Effector memory CD8-positive, alpha-beta T cell (primary cell): ENCODE data around the gene EXOC2.
"Not testable (repeated sequence)": the region's sequence is repeated elsewhere in the genome, so short reads cannot be mapped to it uniquely, and the experiment has no call there.

Source experiments
- ATAC-seq: fragments of 150-1000 bp; cut with Tn5 transposase; replicated peaks from 2 replicates; pipeline ENCODE4 v1.10.0; 2021; ENCODE audit warnings: mild to moderate bottlenecking, moderate library complexity
- DNase-seq, 3 experiments: peaks; one replicate each; pipeline ENCODE4 v3.0.0; 2021
- H3K27ac Mint-ChIP-seq, 2 donors: one replicate each; pipeline ENCODE4 v1.8.0; 2022; ENCODE audit warnings: mild to moderate bottlenecking in 2 of 2, mixed read lengths in 2 of 2, moderate library complexity in 2 of 2
- H3K27me3 Mint-ChIP-seq, 2 donors: one replicate each; pipeline ENCODE4 v1.8.0; 2022; ENCODE audit warnings: mixed read lengths in 2 of 2
- H3K36me3 Mint-ChIP-seq: one replicate; pipeline ENCODE4 v1.8.0; 2022; ENCODE audit warnings: mild to moderate bottlenecking, moderate library complexity, mixed read lengths; ENCODE audit not compliant: insufficient read depth
- H3K4me1 Mint-ChIP-seq, 2 donors: one replicate each; pipeline ENCODE4 v1.8.0; 2022; ENCODE audit warnings: low read depth in 2 of 2, mixed read lengths in 2 of 2
- H3K4me3 Mint-ChIP-seq, 2 donors: one replicate each; pipeline ENCODE4 v1.8.0; 2022; ENCODE audit warnings: mild to moderate bottlenecking in 2 of 2, mixed read lengths in 2 of 2, moderate library complexity in 2 of 2
- H3K9me3 Mint-ChIP-seq, 2 donors: one replicate each; pipeline ENCODE4 v1.8.0; 2022; ENCODE audit warnings: mixed read lengths in 2 of 2

EXOC2 gene

DNA sequence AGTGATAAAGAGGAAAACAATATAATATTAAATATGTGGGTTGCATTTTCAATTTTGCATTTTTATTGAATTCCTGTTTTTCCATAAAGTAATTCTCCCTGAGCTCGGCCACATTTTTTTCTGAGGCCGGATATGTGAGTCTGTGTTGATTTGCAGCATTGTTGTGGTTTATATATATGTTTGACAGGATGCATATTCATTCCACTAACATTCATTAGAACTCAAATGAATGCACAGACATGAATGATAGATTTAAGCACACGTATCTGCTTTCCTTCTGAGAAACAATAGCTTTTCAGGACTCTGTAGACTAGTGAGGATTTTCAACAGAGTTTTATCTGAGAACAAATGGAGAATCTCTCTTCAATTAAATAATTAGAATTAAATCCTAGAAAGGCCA is 10.6 kb upstream of the EXOC2 start:
- Mint-ChIP-seq H3K9me3 (no peaks in the 10 kb centered on the region), H3K36me3 (no peaks in the 10 kb centered on the region), H3K27me3 (peaks cover 11 to 22% of the 10 kb centered on the region in 2 donors)

GRCh38 chr6:701700-702479 is 9.0 kb upstream of the EXOC2 start:
- ATAC-seq (no peak), DNase-seq (no peak)
- H3K27ac Mint-ChIP-seq, result no peak overlapping the region

More for the DNA sequence above, 10.6 kb upstream of the EXOC2 start:
- H3K4me1 Mint-ChIP-seq, result no peaks in the 10 kb centered on the region
- DNase-seq, result no peak
- ATAC-seq, result no peak
- H3K27ac Mint-ChIP-seq, result no peak overlapping the region
- no peak overlapping the region for H3K4me3 Mint-ChIP-seq

DNA sequence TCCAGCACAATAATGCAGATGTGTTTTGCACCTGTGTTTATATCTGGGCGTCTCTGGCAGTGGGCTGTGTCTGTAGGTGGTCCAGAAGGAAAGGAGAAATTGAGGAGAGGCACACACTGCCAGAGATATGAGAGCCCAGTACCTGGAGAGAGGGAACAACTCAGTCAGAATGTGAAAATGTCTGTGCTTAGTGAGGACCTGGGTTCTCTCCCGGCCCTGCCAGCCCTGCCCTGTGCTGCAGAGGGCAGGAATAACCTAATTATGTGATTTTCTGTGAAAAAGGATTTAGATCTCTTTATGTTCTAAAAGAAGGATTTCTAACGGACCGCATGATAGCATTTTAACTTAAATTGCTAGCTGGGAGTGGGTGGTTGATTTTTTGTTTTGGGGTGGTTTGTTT is 8.3 kb upstream of the EXOC2 start:
- H3K27ac Mint-ChIP-seq, result no peak overlapping the region

More at GRCh38 chr6:701700-702479, 9.0 kb upstream of the EXOC2 start:
- Mint-ChIP-seq H3K27me3 (peaks cover 3 to 15% of the 10 kb centered on the region in 2 donors), H3K4me1 (peaks cover 0 to 2% of the 10 kb centered on the region in 2 donors), H3K4me3 (no peak overlapping the region), H3K9me3 (no peaks in the 10 kb centered on the region), H3K36me3 (no peaks in the 10 kb centered on the region)

DNA sequence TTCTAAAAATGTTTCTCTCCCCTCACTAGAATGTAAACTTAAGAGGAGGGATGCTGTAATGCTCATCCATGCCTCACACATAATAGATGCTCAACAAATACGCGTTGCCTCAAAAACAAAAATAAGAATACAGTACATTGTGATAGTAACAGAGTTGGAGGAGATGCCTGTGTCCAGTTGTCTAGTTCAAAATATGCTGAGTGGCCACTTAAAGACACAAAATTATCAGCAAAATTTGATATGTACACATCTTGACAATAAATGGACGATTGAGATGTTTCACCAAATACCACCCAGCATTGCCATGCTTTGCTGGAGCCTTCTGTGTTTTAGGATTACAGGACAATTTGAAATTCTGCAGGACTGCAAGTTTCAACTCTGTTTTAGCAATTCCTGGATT is 7.6 kb upstream of the EXOC2 start:
- ATAC-seq, result no peak
- H3K27me3 Mint-ChIP-seq, result peaks cover 0 to 10% of the 10 kb centered on the region in 2 donors

More for the DNA sequence above, 8.3 kb upstream of the EXOC2 start:
- Mint-ChIP-seq H3K4me3 (no peak overlapping the region), H3K27me3 (peaks cover 0 to 10% of the 10 kb centered on the region in 2 donors), H3K9me3 (no peaks in the 10 kb centered on the region), H3K4me1 (peaks cover 0 to 2% of the 10 kb centered on the region in 2 donors), H3K36me3 (no peaks in the 10 kb centered on the region)
- ATAC-seq, result no peak
- no peak for DNase-seq

DNA sequence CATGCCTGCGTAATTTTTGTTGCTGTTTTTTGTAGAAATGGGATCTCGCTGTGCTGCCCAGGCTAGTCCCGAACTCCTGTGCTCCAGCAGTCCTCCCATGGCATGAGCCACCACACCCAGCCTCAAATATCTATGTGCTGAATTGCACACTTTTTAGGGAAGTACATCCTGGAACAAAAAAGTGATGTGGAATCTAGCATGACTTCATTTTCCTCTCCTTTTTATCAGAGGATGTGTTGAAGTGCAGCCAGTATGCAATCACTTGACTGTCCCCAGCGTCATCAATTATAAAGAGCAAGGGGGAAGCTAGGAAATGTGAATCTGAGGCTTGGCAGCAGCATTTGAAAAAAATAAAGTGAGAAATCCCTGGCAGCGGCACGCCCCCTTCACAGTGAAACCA is 6.4 kb upstream of the EXOC2 start:
- H3K4me1 Mint-ChIP-seq, result peaks cover 0 to 5% of the 10 kb centered on the region in 2 donors
- ATAC-seq (no peak), DNase-seq (no peak)
- no peak overlapping the region for H3K4me3 Mint-ChIP-seq
- H3K9me3 Mint-ChIP-seq, result no peaks in the 10 kb centered on the region
- H3K27me3 Mint-ChIP-seq, result peaks cover 0 to 10% of the 10 kb centered on the region in 2 donors
- H3K36me3 Mint-ChIP-seq, result no peaks in the 10 kb centered on the region
- no peak overlapping the region for H3K27ac Mint-ChIP-seq

More for the DNA sequence above, 7.6 kb upstream of the EXOC2 start:
- Mint-ChIP-seq H3K27ac (no peak overlapping the region), H3K4me1 (peaks cover 0 to 5% of the 10 kb centered on the region in 2 donors), H3K36me3 (no peaks in the 10 kb centered on the region), H3K4me3 (no peak overlapping the region), H3K9me3 (no peaks in the 10 kb centered on the region)
- DNase-seq, result no peak

- DNase-seq, ATAC-seq, H3K27me3 Mint-ChIP-seq, H3K36me3 Mint-ChIP-seq, H3K9me3 Mint-ChIP-seq, H3K27ac Mint-ChIP-seq: not testable (repeated sequence)
- peaks cover 23 to 30% of the 10 kb centered on the region in 2 donors for H3K4me1 Mint-ChIP-seq
- H3K4me3 Mint-ChIP-seq, result peak overlapping the region in 1 of 2 donors; percentile 95
Measured at GRCh38 chr6:694431-695126, 1.6 kb upstream of the EXOC2 start.

DNA sequence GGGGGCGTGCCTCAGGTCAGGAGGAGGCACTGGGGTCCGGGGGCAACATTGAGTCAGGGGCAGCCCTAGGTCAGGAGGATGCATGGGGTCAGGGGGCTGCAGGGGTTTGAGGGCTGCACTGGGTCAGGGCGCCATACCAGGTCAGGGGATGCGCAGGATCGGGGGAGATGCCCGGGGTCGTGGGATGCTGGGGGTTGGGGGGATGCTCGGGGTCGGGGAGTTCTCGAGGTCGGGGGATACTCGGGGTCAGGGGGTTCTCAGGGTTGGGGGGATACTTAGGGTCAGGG is 727 bp upstream of the EXOC2 start:
- no peaks in the 10 kb centered on the region for H3K9me3 Mint-ChIP-seq
- no peak for ATAC-seq
- peak overlapping the region in 1 of 2 donors; percentile 92 for H3K27ac Mint-ChIP-seq

GRCh38 chr6:692356-692851 is 535 bp downstream of the EXOC2 start:
- H3K9me3 Mint-ChIP-seq, result no peaks in the 10 kb centered on the region
- DNase-seq (peak; percentile 68 to 70 (median 68)), ATAC-seq (peak; percentile 84)
- H3K27ac Mint-ChIP-seq, result peak overlapping the region; percentile 79 to 92
- peaks cover 2% of the 10 kb centered on the region for H3K36me3 Mint-ChIP-seq
- H3K27me3 Mint-ChIP-seq, result no peaks in the 10 kb centered on the region
- peaks cover 23 to 32% of the 10 kb centered on the region in 2 donors for H3K4me1 Mint-ChIP-seq
- peak overlapping the region; percentile 95 for H3K4me3 Mint-ChIP-seq

More for the DNA sequence above, 727 bp upstream of the EXOC2 start:
- H3K4me3 Mint-ChIP-seq, result peak overlapping the region; percentile 95
- H3K4me1 Mint-ChIP-seq, result peaks cover 23 to 32% of the 10 kb centered on the region in 2 donors
- peaks cover 2% of the 10 kb centered on the region for H3K36me3 Mint-ChIP-seq
- H3K27me3 Mint-ChIP-seq, result no peaks in the 10 kb centered on the region
- no peak for DNase-seq

DNA sequence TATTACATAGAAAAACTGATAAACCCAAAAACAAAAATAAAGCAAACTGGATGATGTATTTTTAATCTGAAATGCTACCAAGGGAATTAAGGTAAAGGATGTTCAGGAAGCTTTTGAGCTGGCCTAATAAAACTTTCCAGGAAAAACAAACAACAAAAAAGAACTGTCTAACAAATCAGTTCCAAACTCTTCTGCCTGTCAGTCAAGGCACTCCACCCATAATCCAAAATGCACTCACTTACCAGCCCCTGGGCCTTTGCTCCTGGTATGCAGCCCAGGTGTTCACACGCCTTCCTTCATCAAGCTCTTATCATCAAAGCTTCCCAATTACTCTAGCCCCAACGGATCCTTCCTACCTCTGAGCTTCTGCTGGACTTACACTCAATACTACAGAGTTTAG is 3.7 kb downstream of the EXOC2 start:
- ATAC-seq (no peak), DNase-seq (no peak)
- Mint-ChIP-seq H3K36me3 (peaks cover 8% of the 10 kb centered on the region), H3K27ac (no peak overlapping the region), H3K27me3 (no peaks in the 10 kb centered on the region), H3K9me3 (no peaks in the 10 kb centered on the region), H3K4me3 (peak overlapping the region in 1 of 2 donors; percentile 33), H3K4me1 (peaks cover 37% of the 10 kb centered on the region in 2 donors)

DNA sequence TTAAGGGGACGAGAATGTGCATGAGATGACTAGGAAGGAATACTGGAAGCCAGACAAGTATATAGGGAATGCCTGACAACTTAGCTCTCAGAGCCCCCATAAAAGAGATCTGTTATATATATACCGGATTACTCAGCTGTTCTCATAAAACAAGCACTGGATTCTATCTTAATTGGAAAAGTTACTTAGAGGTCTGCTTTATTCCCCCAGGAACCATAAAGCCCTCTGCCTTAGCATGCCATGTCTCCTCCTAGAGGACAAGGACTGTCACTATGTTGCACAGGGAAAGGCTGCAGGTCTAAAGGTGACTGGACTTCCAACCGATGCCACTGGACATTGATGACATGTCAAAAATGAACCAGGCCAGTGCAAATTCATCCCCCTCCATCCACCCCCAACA is 6.4 kb downstream of the EXOC2 start:
- Mint-ChIP-seq H3K36me3 (peaks cover 5% of the 10 kb centered on the region), H3K4me3 (no peak overlapping the region), H3K9me3 (no peaks in the 10 kb centered on the region), H3K27ac (no peak overlapping the region), H3K4me1 (peaks cover 40 to 44% of the 10 kb centered on the region in 2 donors), H3K27me3 (no peaks in the 10 kb centered on the region)
- DNase-seq, result no peak
- ATAC-seq, result no peak

GRCh38 chr6:684831-685636 is 7.9 kb downstream of the EXOC2 start:
- H3K27me3 Mint-ChIP-seq, result no peaks in the 10 kb centered on the region
- peak overlapping the region; percentile 52 to 65 for H3K4me3 Mint-ChIP-seq
- peak overlapping the region; percentile 84 to 85 for H3K27ac Mint-ChIP-seq
- H3K36me3 Mint-ChIP-seq, result peaks cover 5% of the 10 kb centered on the region
- DNase-seq (no peak), ATAC-seq (no peak)
- no peaks in the 10 kb centered on the region for H3K9me3 Mint-ChIP-seq
- peaks cover 44 to 47% of the 10 kb centered on the region in 2 donors for H3K4me1 Mint-ChIP-seq

- ATAC-seq, result no peak
Measured at GRCh38 chr6:683742-684440, 9.0 kb downstream of the EXOC2 start.

More at GRCh38 chr6:683742-684440, 9.0 kb downstream of the EXOC2 start:
- no peak for DNase-seq
- no peaks in the 10 kb centered on the region for H3K27me3 Mint-ChIP-seq
- peak overlapping the region in 1 of 2 donors; percentile 77 for H3K27ac Mint-ChIP-seq
- no peaks in the 10 kb centered on the region for H3K9me3 Mint-ChIP-seq
- peaks cover 5% of the 10 kb centered on the region for H3K36me3 Mint-ChIP-seq
- peak overlapping the region; percentile 14 to 29 for H3K4me3 Mint-ChIP-seq
- H3K4me1 Mint-ChIP-seq, result peaks cover 46 to 55% of the 10 kb centered on the region in 2 donors
